Activated T-cell treated with anti-CD3 and anti-CD28 coated beads for 1 hour (primary cell): ENCODE measurements around the gene FIGLA.
"Not testable (repeated sequence)": the region's sequence is repeated elsewhere in the genome, so short reads cannot be mapped to it uniquely, and the experiment has no call there.

Experiments
- DNase-seq: peaks from one replicate; pipeline ENCODE4 v3.0.0-alpha.2; 2020; ENCODE audit warnings: low read depth

The FIGLA gene

DNA sequence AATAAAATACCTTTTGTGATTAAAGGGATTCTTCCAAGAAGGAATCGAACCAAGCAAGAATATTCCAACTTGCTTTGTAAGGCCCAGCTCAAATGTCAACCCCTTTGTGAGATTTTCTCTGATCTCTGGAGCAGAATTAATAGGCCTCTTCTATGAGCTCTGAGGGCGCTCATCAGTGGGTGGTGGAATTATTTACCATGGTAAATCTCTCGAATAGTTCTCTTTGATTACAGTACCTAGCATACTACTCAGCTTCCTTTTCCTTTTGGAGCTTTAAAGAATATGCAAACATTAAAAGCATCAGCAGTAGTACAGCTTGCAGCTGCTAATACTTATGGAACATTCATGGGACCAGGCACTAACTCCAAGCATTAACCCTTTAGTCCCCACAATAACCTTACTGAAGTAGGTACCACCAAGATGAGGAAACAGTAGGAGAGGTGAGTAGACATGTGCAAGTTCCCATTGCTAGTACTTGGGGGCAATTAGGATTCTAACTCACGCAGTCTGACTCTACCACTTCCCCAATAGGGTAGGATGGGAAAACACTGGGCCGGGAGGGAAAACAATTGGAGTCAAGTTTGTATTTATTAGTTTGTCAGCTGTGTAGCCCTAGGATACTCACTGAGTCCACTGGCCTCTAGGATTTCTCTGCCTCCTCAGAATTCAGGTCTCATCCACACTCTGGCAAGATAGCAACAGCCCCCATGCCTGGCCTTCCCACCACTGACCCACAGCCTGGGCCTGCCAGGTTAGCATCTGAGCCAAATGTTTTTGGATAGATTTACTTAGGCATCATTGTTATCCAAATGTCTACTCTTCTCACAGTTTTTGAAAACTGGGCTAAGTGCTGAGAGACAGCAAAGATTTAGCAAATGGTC is 44.1 kb downstream of the FIGLA start:
- DNase-seq: no peak

DNA sequence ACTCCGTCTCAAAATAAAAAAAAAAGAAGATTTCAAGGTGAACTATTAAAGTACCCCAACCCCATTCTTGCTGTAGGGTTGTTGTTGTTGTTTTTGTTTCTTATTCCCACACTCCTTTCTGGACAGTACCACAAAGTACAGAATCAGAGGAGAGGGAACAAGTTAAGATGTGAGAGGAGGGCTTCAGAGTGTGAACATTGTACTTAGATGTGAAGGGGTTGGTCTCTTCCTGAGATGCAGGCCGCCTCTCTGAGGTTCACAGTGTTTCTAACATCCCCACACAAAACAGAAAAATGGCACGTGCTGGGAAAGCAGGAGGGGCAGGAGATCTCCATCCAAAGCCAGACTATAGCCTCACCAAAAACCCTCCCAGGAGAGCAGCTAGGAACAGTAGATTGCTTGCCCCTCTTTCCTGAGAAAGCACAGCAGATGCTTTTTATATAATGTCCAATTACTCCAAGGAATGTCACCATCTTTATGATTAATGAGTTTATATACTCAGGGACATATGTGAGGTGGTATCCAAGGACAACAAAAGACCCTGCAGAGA is 45.1 kb downstream of the FIGLA start:
- no peak for DNase-seq

GRCh38 chr2:70744397-70744796 is 46.0 kb downstream of the FIGLA start:
- no peak for DNase-seq

- no peak for DNase-seq
Observed at GRCh38 chr2:70743677-70744076, 46.8 kb downstream of the FIGLA start.

DNA sequence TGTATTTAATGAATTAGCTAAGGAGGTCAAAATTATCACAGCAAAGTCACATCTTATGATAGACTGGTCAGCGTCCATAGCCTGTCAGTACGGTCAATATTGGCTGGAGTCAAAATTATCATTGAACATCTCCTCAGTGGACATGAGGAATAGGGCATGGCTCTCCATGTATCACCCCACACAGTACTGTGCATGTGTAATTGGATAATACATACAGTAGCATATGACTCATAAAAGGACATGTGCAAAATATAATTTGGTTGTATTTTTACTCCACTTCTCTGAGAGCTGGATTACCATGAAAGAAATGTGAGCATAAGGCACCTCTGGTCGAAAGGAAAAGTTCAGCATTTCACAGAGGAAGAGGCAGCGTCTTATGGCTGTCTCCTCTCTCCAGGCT is 47.4 kb downstream of the FIGLA start:
- DNase-seq: no peak

GRCh38 chr2:70739492-70739891 is 51.0 kb downstream of the FIGLA start:
- not testable (repeated sequence) for DNase-seq

GRCh38 chr2:70738159-70738558 is 52.3 kb downstream of the FIGLA start:
- DNase-seq: no peak

- no peak for DNase-seq
Observed at GRCh38 chr2:70735071-70735470, 55.4 kb downstream of the FIGLA start.

GRCh38 chr2:70733646-70734180 is 56.7 kb downstream of the FIGLA start:
- no peak for DNase-seq

DNA sequence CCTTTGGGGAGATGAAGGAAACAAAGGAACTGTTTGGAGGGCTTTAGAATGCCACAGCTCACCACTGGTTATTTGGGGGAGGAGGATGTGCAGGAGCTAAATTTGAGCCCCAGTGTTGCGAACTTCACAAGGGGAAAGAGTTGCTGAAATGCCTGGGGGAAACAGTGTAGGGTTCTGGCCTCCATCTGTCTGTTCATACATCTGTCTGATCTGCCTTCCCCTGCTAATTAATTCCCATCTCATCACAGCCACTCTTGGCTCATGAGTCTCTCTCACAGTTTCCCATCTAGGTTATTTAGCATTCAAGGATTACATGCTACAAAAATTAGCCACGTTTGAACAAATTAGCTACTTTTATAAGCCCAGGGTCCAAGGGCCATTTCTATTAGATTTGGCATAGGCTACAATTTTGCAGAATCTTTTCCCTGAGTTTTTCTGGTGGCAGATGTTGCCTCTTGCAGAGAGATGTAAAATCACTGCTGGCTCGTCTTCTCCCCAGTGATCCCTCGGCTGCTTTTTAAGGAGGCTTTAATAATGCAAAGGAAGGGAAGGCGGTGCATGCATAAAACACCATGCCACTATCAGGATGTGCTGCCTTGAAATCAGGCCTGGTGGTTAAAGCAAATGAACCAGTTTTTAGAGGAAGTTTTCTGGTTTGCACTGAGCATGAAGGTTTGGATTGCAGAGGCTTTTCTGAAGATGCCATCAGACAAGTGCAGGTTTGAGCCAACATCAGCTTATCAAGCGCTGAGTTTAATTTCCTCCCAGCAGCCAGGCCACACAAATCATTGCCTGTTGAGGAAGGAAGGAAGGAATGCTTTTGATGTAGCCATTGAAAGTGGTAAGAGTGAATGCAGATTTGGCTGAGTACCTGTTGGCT is 57.4 kb downstream of the FIGLA start:
- DNase-seq: no peak

- DNase-seq: no peak
Observed at GRCh38 chr2:70730730-70731129, 59.7 kb downstream of the FIGLA start.

DNA sequence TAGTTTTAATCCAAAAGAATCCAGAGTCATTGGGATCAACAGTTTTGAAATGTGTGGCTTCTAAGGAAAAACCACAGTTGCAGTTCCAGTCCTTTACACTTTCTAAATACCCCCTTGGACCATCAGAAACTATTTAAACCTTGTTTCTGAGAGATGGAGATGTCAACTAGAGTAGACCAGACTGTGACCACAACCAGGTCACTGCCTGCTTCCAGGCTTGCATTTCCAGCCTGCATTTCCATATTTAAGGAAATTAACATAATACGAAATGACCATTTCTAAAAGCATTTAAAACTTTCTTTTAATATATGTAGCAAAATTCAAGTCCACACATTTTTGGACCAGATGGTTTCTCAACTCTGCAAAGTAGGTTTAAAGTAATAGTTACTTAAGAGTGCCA is 60.8 kb downstream of the FIGLA start:
- no peak for DNase-seq

- no peak for DNase-seq
Observed at GRCh38 chr2:70728128-70728527, 62.3 kb downstream of the FIGLA start.
